Hematopoietic multipotent progenitor cell treated with erythropoietin and hydrocortisone succinate and interleukin-3 and kit ligand, for 17 days (in vitro differentiated cells): ENCODE measurements around the gene BID.
"Not testable (repeated sequence)": the region's sequence is repeated elsewhere in the genome, so short reads cannot be mapped to it uniquely, and the experiment has no call there.

Experiments used
- DNase-seq: peaks from one replicate; pipeline ENCODE4 v3.0.0-alpha.2; 2015; ENCODE audit warnings: low spot score

The BID gene

GRCh38 chr22:17699696-17700340 lies 74.5 kb downstream of the BID start:
- no peak for DNase-seq

GRCh38 chr22:17698948-17699347 lies 75.3 kb downstream of the BID start:
- DNase-seq: no peak

- DNase-seq: not testable (repeated sequence)
Measured at GRCh38 chr22:17698276-17698675, 76.0 kb downstream of the BID start.

GRCh38 chr22:17697196-17697595 lies 77.1 kb downstream of the BID start:
- DNase-seq: not testable (repeated sequence)

GRCh38 chr22:17695986-17696385 lies 78.3 kb downstream of the BID start:
- no peak for DNase-seq

GRCh38 chr22:17694752-17695151 lies 79.5 kb downstream of the BID start:
- no peak for DNase-seq

GRCh38 chr22:17694193-17694592 lies 80.1 kb downstream of the BID start:
- no peak for DNase-seq

- no peak for DNase-seq
Measured at GRCh38 chr22:17692841-17693240, 81.4 kb downstream of the BID start.

- DNase-seq: no peak
Measured at GRCh38 chr22:17684245-17684644, 90.0 kb downstream of the BID start.
